ENCODE data around the gene THADA.
"Not testable (repeated sequence)": the region's sequence is repeated elsewhere in the genome, so short reads cannot be mapped to it uniquely, and the experiment has no call there.

THADA gene

GRCh38 chr2:43199492-43200488 lies 396.0 kb downstream of the THADA start:
- DNase-seq: no peak

GRCh38 chr2:43198263-43198662 lies 397.6 kb downstream of the THADA start:
- DNase-seq: no peak

GRCh38 chr2:43197588-43197896 lies 398.3 kb downstream of the THADA start:
- DNase-seq: no peak

- no peak for DNase-seq
These were observed 398.9 kb downstream of the THADA start for GRCh38 chr2:43196768-43197587.

- no peak for DNase-seq
These were observed 401.5 kb downstream of the THADA start for GRCh38 chr2:43194121-43194869.

GRCh38 chr2:43193652-43194120 lies 402.2 kb downstream of the THADA start:
- no peak for DNase-seq

GRCh38 chr2:43192744-43193651 lies 402.8 kb downstream of the THADA start:
- no peak for DNase-seq

GRCh38 chr2:43191947-43192516 lies 403.8 kb downstream of the THADA start:
- peak; percentile 18 to 53 for DNase-seq

GRCh38 chr2:43190311-43191052 lies 405.4 kb downstream of the THADA start:
- DNase-seq: no peak

GRCh38 chr2:43189861-43190260 lies 406.0 kb downstream of the THADA start:
- DNase-seq: not testable (repeated sequence)

- no peak for DNase-seq
These were observed 407.1 kb downstream of the THADA start for GRCh38 chr2:43188561-43189386.

GRCh38 chr2:43186679-43187374 lies 409.0 kb downstream of the THADA start:
- DNase-seq: no peak

- DNase-seq: no peak
These were observed 409.5 kb downstream of the THADA start for GRCh38 chr2:43186321-43186678.

- DNase-seq: no peak
These were observed 410.7 kb downstream of the THADA start for GRCh38 chr2:43185146-43185545.

- DNase-seq: peak in 1 of 2 donors; percentile 57
These were observed 411.4 kb downstream of the THADA start for GRCh38 chr2:43184339-43184895.

GRCh38 chr2:43183743-43184142 lies 412.1 kb downstream of the THADA start:
- no peak for DNase-seq

- no peak for DNase-seq
These were observed 414.9 kb downstream of the THADA start for GRCh38 chr2:43180897-43181296.
